Trophoblast cell (in vitro differentiated cells and primary cell): ENCODE results near the gene CCDC141. TPM values are rescaled to one million over a fixed set of nuclear protein-coding genes. Genes with fewer than 3 reads are reported as not detected.

Experiments used
- DNase-seq, 2 donors: peaks; one replicate each; pipeline ENCODE4 v3.0.0-alpha.2; 2016
- H2AFZ ChIP-seq: 2 replicates; pipeline ENCODE4 v1.6.1; 2013; ENCODE audit warnings: low read length, moderate library complexity, mild to moderate bottlenecking; ENCODE audit not compliant: insufficient read depth, poor library complexity
- H2AK5ac ChIP-seq: 2 replicates; pipeline ENCODE4 v1.6.1; 2013; ENCODE audit warnings: mild to moderate bottlenecking, low read length
- H2BK120ac ChIP-seq: 2 replicates; pipeline ENCODE4 v1.6.1; 2013; ENCODE audit warnings: low read length, mild to moderate bottlenecking, moderate library complexity; ENCODE audit not compliant: insufficient read depth, poor library complexity
- H2BK12ac ChIP-seq: 2 replicates; pipeline ENCODE4 v1.6.1; 2013; ENCODE audit warnings: mild to moderate bottlenecking, low read length, moderate library complexity
- H2BK5ac ChIP-seq: 2 replicates; pipeline ENCODE4 v1.6.1; 2013; ENCODE audit warnings: low read length, low read depth, moderate library complexity, mild to moderate bottlenecking; ENCODE audit not compliant: poor library complexity
- H3K14ac ChIP-seq: 2 replicates; pipeline ENCODE4 v1.6.1; 2013; ENCODE audit warnings: mild to moderate bottlenecking, low read length
- H3K18ac ChIP-seq: 2 replicates; pipeline ENCODE4 v1.6.1; 2013; ENCODE audit warnings: mild to moderate bottlenecking, low read length
- H3K23ac ChIP-seq: 2 replicates; pipeline ENCODE4 v1.6.1; 2013; ENCODE audit warnings: low read length
- H3K27ac ChIP-seq: 2 replicates; pipeline ENCODE4 v1.5.1; 2013; ENCODE audit warnings: low read depth, mild to moderate bottlenecking, inconsistent platforms, low read length, moderate library complexity
- H3K27me3 ChIP-seq: 2 replicates; pipeline ENCODE4 v1.6.1; 2013; ENCODE audit warnings: inconsistent platforms, mild to moderate bottlenecking, low read length, moderate library complexity; ENCODE audit not compliant: insufficient read depth
- H3K36me3 ChIP-seq, 2 experiments: 1 replicate in 1 of 2; 2 replicates in 1 of 2; pipeline ENCODE4 v1.6.1; 2013; ENCODE audit warnings: low read length in 2 of 2, mild to moderate bottlenecking in 2 of 2, moderate library complexity in 1 of 2; ENCODE audit not compliant: insufficient read depth in 2 of 2, control insufficient read depth in 1 of 2
- H3K4ac ChIP-seq: 2 replicates; pipeline ENCODE4 v1.6.1; 2013; ENCODE audit warnings: low read depth, mild to moderate bottlenecking, low read length, moderate library complexity
- H3K4me1 ChIP-seq, 2 experiments: 1 replicate in 1 of 2; 2 replicates in 1 of 2; pipeline ENCODE4 v1.6.1; 2013; ENCODE audit warnings: low read length in 2 of 2, mild to moderate bottlenecking in 2 of 2, moderate library complexity in 1 of 2; ENCODE audit not compliant: insufficient read depth in 2 of 2, control insufficient read depth in 1 of 2
- H3K4me2 ChIP-seq: 2 replicates; pipeline ENCODE4 v1.6.1; 2013; ENCODE audit warnings: inconsistent platforms, mild to moderate bottlenecking, low read length, moderate library complexity
- H3K4me3 ChIP-seq: 2 replicates; pipeline ENCODE4 v1.5.1; 2013; ENCODE audit warnings: mild to moderate bottlenecking, low read depth, low read length, inconsistent platforms
- H3K79me1 ChIP-seq: one replicate; pipeline ENCODE4 v1.6.1; 2013; ENCODE audit warnings: low read length
- H3K79me2 ChIP-seq: 2 replicates; pipeline ENCODE4 v1.6.1; 2013; ENCODE audit warnings: low read length, mild to moderate bottlenecking; ENCODE audit not compliant: control insufficient read depth, insufficient read depth, poor library complexity
- H3K9ac ChIP-seq: 2 replicates; pipeline ENCODE4 v1.6.1; 2013; ENCODE audit warnings: mild to moderate bottlenecking, low read length
- H3K9me3 ChIP-seq: 2 replicates; pipeline ENCODE4 v1.6.1; 2013; ENCODE audit warnings: low read depth, mild to moderate bottlenecking, control low read depth, inconsistent platforms, low read length; ENCODE audit not compliant: insufficient read depth
- H4K12ac ChIP-seq: 2 replicates; pipeline ENCODE4 v1.6.1; 2013; ENCODE audit warnings: low read depth, mild to moderate bottlenecking, low read length, moderate library complexity
- H4K8ac ChIP-seq: 2 replicates; pipeline ENCODE4 v1.6.1; 2013; ENCODE audit warnings: low read depth, mild to moderate bottlenecking, low read length, moderate library complexity
- H4K91ac ChIP-seq: one replicate; pipeline ENCODE4 v1.6.1; 2013; ENCODE audit warnings: low read depth, mild to moderate bottlenecking, low read length, moderate library complexity
- WGBS: extraction: QIAGEN DNeasy Blood & Tissue Kit; methylation state at CpG from one replicate; pipeline ENCODE4 v1.1.7; 2013; ENCODE audit warnings: missing lambda C conversion rate; ENCODE audit not compliant: insufficient read length, insufficient coverage; ENCODE audit errors: extremely low coverage; 5-methylcytosine and 5-hydroxymethylcytosine counted together
- polyA plus RNA-seq: library from polyadenylated mRNA; stranded (reverse); fragments of 200-250 nt; gene quantifications from 2 replicates; pipeline ENCODE4 v1.2.3, GENCODE V29; 2013

CCDC141 gene, protein sequence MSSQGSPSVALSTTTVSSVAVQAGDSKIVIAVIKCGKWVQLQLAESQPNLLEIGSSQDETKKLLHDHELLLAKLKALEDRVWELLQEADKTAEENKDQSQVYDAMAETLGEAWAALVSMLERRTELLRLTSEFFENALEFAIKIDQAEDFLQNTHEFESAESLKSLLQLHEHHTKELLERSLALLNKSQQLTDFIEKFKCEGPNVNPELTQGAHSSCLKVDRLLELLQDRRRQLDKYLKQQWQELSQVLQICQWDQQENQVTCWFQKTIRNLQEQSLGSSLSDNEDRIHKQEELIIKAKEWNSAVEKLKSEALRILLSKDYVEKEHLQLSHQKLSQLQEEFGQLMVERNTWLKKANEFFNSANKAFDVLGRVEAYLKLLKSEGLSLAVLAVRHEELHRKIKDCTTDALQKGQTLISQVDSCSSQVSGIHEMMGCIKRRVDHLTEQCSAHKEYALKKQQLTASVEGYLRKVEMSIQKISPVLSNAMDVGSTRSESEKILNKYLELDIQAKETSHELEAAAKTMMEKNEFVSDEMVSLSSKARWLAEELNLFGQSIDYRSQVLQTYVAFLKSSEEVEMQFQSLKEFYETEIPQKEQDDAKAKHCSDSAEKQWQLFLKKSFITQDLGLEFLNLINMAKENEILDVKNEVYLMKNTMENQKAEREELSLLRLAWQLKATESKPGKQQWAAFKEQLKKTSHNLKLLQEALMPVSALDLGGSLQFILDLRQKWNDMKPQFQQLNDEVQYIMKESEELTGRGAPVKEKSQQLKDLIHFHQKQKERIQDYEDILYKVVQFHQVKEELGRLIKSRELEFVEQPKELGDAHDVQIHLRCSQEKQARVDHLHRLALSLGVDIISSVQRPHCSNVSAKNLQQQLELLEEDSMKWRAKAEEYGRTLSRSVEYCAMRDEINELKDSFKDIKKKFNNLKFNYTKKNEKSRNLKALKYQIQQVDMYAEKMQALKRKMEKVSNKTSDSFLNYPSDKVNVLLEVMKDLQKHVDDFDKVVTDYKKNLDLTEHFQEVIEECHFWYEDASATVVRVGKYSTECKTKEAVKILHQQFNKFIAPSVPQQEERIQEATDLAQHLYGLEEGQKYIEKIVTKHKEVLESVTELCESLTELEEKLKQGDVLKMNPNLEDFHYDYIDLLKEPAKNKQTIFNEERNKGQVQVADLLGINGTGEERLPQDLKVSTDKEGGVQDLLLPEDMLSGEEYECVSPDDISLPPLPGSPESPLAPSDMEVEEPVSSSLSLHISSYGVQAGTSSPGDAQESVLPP (N-terminal part only)
- polyA plus RNA-seq, result 0.04 and 0.07 TPM in 2 replicates

DNA sequence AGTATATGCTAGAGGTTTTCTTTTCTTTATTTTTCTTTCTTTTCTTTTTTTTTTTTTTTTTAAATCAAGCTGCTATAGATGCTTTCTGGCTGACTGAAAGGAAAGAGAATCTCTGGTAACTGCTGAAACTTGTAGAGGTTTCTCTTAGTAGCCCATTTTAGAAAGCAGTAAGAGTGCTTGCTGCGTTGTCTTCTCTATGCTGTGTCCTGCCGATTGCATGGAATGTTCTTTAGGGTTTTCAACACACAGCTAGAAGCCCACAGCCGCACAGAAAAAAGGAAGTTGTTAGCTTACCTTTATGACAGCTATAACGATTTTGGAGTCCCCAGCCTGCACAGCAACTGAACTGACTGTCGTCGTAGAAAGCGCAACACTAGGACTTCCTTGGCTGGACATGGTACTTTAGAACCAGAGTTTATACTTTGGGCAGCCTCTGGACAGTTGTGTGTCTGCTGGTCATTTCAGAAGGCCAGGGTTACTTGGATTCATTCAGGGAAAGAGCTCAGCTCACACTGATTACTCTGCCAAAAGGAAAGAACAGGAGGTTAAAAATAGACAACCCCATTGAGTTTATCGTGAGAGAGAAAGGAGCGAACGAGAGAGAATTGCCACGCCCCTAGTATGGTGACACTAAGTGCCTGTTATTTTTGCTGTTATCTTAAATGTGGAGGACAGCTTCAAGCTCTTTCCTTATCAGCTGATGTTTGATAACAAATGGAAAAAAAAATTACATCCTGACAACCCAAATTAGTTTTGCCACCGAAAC lies at the start of gene CCDC141:
Gene CCDC141 (minus strand): TSS at position 592 of the 766 bp plus-strand sequence. CDS start 196 bp downstream, at position 396.
- Histone ChIP-seq H3K18ac (no peak within 1 kb of the TSS), H2AK5ac (no peak within 1 kb of the TSS), H3K23ac (no peak within 1 kb of the TSS), H3K4ac (no peak within 1 kb of the TSS), H3K27me3 (no peaks in the 10 kb centered on the region), H2AFZ (no peak within 1 kb of the TSS), H3K9ac (peak within 1 kb of the TSS; percentile 52), H3K4me2 (no peak within 1 kb of the TSS), H3K36me3 (no peaks in the 10 kb centered on the region), H4K12ac (no peak within 1 kb of the TSS), H4K91ac (no peak within 1 kb of the TSS), H2BK12ac (no peak within 1 kb of the TSS), H2BK120ac (no peak within 1 kb of the TSS), H3K4me1 (peaks cover 0 to 8% of the 10 kb centered on the region in 2 experiments), H3K14ac (no peak within 1 kb of the TSS), H3K79me1 (no peaks in the 10 kb centered on the region), H3K4me3 (no peak within 1 kb of the TSS), H2BK5ac (no peak within 1 kb of the TSS), H3K9me3 (no peaks in the 10 kb centered on the region), H4K8ac (no peak within 1 kb of the TSS), H3K27ac (no peak within 1 kb of the TSS), H3K79me2 (no peaks in the 10 kb centered on the region)
- peak; percentile 41 to 81 for DNase-seq
- WGBS, result no CpG with 5 or more reads among the region's 12 CpGs

- Histone ChIP-seq H4K8ac (no peak overlapping the region), H3K27ac (no peak overlapping the region), H3K79me1 (no peaks in the 10 kb centered on the region), H3K23ac (no peak overlapping the region), H3K4me2 (no peak overlapping the region), H3K4ac (no peak overlapping the region), H2BK120ac (no peak overlapping the region), H3K4me1 (no peaks in the 10 kb centered on the region), H3K27me3 (no peaks in the 10 kb centered on the region), H3K9ac (no peak overlapping the region), H3K4me3 (no peak overlapping the region), H3K18ac (no peak overlapping the region), H2BK12ac (no peak overlapping the region), H3K9me3 (no peaks in the 10 kb centered on the region), H4K12ac (no peak overlapping the region), H2BK5ac (no peak overlapping the region), H3K14ac (no peak overlapping the region), H2AFZ (no peak overlapping the region), H3K36me3 (no peaks in the 10 kb centered on the region), H4K91ac (no peak overlapping the region), H3K79me2 (no peaks in the 10 kb centered on the region), H2AK5ac (no peak overlapping the region)
- WGBS, result no CpG with 5 or more reads among the region's 4 CpGs
- DNase-seq, result no peak
These were observed 48.2 kb upstream of the CCDC141 start for GRCh38 chr2:179098080-179098689.

DNA sequence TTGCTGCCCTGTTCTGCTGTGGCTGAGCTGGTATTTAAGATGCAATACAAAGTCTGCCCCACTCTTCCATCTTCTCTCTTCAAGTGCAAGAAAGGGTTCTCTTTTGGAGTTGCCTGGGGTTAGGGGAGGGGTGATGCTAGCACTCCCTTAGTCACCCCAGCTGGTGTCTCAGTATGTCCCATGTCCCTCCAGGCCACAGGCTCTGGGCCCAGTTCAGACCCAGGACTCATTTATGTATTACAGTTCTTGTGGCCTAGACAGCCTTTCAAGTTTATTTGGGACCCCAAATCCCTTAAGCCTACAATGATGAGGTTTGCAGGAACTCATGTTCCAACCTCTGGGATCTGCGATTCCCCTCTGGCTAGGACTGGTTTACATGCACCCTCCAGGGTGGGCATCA lies 47.2 kb upstream of the CCDC141 start:
- no peak overlapping the region for H2BK12ac ChIP-seq

More for the DNA sequence above, 47.2 kb upstream of the CCDC141 start:
- H3K36me3 ChIP-seq, result no peaks in the 10 kb centered on the region
- no peak overlapping the region for H4K8ac ChIP-seq
- no peak overlapping the region for H4K91ac ChIP-seq
- no peak overlapping the region for H3K4me2 ChIP-seq
- H3K4me1 ChIP-seq, result no peaks in the 10 kb centered on the region
- H2BK5ac ChIP-seq, result no peak overlapping the region
- no peaks in the 10 kb centered on the region for H3K27me3 ChIP-seq
- no peak overlapping the region for H2AFZ ChIP-seq
- no peak overlapping the region for H3K4me3 ChIP-seq
- no peak overlapping the region for H3K9ac ChIP-seq
- H3K27ac ChIP-seq, result no peak overlapping the region
- H3K23ac ChIP-seq, result no peak overlapping the region
- H3K9me3 ChIP-seq, result no peaks in the 10 kb centered on the region
- H3K4ac ChIP-seq, result no peak overlapping the region
- no peaks in the 10 kb centered on the region for H3K79me1 ChIP-seq
- no peak overlapping the region for H2AK5ac ChIP-seq
- no peaks in the 10 kb centered on the region for H3K79me2 ChIP-seq
- DNase-seq, result no peak
- no peak overlapping the region for H4K12ac ChIP-seq
- no peak overlapping the region for H3K18ac ChIP-seq
- no peak overlapping the region for H3K14ac ChIP-seq
- WGBS, result no CpG with 5 or more reads among the region's 1 CpG
- no peak overlapping the region for H2BK120ac ChIP-seq
